ENCODE data around the gene ATP7B.

ATP7B gene

GRCh38 chr13:51943721-51944120 is 67.5 kb downstream of the ATP7B start:
- no peak for DNase-seq

- DNase-seq: peak; percentile 47
Observed at GRCh38 chr13:51942189-51942588, 69.1 kb downstream of the ATP7B start.

GRCh38 chr13:51938454-51938853 is 72.8 kb downstream of the ATP7B start:
- no peak for DNase-seq

GRCh38 chr13:51937320-51938290 is 73.6 kb downstream of the ATP7B start:
- no peak for DNase-seq

- no peak for DNase-seq
Observed at GRCh38 chr13:51935326-51936171, 75.7 kb downstream of the ATP7B start.

- DNase-seq: no peak
Observed at GRCh38 chr13:51934461-51935087, 76.7 kb downstream of the ATP7B start.

GRCh38 chr13:51933466-51934058 is 77.7 kb downstream of the ATP7B start:
- DNase-seq: no peak

GRCh38 chr13:51932231-51932630 is 79.0 kb downstream of the ATP7B start:
- DNase-seq: no peak

GRCh38 chr13:51931606-51932005 is 79.6 kb downstream of the ATP7B start:
- DNase-seq: no peak

- no peak for DNase-seq
Observed at GRCh38 chr13:51929699-51930098, 81.6 kb downstream of the ATP7B start.

- DNase-seq: no peak
Observed at GRCh38 chr13:51928231-51928630, 83.0 kb downstream of the ATP7B start.

GRCh38 chr13:51927129-51927528 is 84.1 kb downstream of the ATP7B start:
- no peak for DNase-seq

GRCh38 chr13:51926528-51926885 is 84.7 kb downstream of the ATP7B start:
- DNase-seq: no peak

GRCh38 chr13:51925865-51926527 is 85.3 kb downstream of the ATP7B start:
- no peak for DNase-seq

GRCh38 chr13:51924756-51925544 is 86.3 kb downstream of the ATP7B start:
- no peak for DNase-seq

- DNase-seq: no peak
Observed at GRCh38 chr13:51923983-51924539, 87.2 kb downstream of the ATP7B start.

- no peak for DNase-seq
Observed at GRCh38 chr13:51922771-51923480, 88.3 kb downstream of the ATP7B start.

- DNase-seq: no peak
Observed at GRCh38 chr13:51921790-51922740, 89.2 kb downstream of the ATP7B start.

GRCh38 chr13:51920786-51921185 is 90.5 kb downstream of the ATP7B start:
- DNase-seq: no peak
